ENCODE results near the gene TTLL3. TPM values are rescaled to one million over a fixed set of nuclear protein-coding genes. Genes with fewer than 3 reads are reported as not detected.
A peak's percentile ranks its signal among the peaks of the same experiment; 100 is the strongest.

TTLL3 gene
- total and polyA plus RNA-seq, 2 of the 13 experiments (the other 11 are each of a cell fraction or from before 2014, with no cell fraction given) = 9.5 to 51.2 TPM

DNA sequence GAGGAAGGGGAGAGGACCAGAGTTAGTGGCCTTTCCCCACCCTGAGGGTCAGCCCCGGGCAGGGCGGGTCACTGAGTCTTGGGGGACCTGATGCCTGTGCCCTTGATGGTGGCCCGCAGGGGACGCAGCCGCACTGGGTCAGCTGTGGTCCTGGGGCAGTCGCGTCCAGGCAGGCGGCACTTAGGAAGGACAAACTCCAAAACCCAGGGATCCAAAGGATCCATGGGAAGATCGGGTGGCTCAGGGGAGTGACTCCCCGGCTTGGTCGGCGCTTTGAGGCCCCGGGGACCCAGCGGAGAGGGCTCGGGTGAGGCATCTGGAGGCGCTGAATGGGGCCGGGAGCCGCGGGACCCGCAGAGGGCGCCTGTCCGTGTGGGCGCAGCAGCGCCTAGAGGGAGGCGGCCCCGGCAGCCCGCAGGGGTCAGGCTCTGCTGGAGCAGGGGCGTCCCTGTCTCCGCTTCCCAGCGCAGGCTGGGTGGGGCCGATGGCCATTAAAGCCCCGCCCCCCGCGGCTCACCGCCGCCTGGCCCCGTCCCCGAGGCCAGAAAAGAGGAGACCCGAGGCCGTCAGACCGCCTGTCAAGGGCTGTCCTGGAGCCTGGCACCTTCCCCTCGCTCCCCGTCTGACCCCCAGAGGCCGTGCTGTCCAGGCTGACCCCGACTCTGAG lies 52.5 kb downstream of the TTLL3 start (continued):
- TF ChIP-seq ZSCAN31 (CRISPR knock-in tag; IDR thresholded peaks at IDR 0.05; ENCODE audit: low read depth) (0 out of 2 replicates have a peak, but pooled peaks have one; percentile 31), ZNF780A (CRISPR knock-in tag; IDR thresholded peaks at IDR 0.05) (no peak), ZNF564 (CRISPR knock-in tag; IDR thresholded peaks at IDR 0.05) (no peak), ZNF276 (CRISPR knock-in tag; IDR thresholded peaks at IDR 0.05; ENCODE audit: low read depth) (no peak), HIVEP1 (CRISPR knock-in tag; IDR thresholded peaks at IDR 0.05) (no peak), JARID2 (CRISPR knock-in tag; IDR thresholded peaks at IDR 0.05; ENCODE audit: insufficient replicate concordance) (no peak), ZNF709 (CRISPR knock-in tag; IDR thresholded peaks at IDR 0.05) (0 out of 2 replicates have a peak, but pooled peaks have one; percentile 31), HDAC1 (CRISPR knock-in tag; IDR thresholded peaks at IDR 0.05) (no peak; the same call in 1 of the 2 replicates), ZNF20 (CRISPR knock-in tag; IDR thresholded peaks at IDR 0.05) (no peak), AGO1 (IDR thresholded peaks at IDR 0.05; ENCODE audit: low read depth, low read length, poor library complexity, severe bottlenecking) (no peak), MLXIP (CRISPR knock-in tag; IDR thresholded peaks at IDR 0.05; ENCODE audit: borderline replicate concordance) (no peak), MED13 (CRISPR knock-in tag; IDR thresholded peaks at IDR 0.05) (no peak), RNF2 (conservative IDR thresholded peaks at IDR 0.05; ENCODE audit: low read depth) (no peak), POLR2AphosphoS5 (IDR thresholded peaks at IDR 0.05; ENCODE audit: low read depth, low read length) (peak; percentile 43; the same call in 1 of the 2 replicates), HMG20B (CRISPR knock-in tag; conservative IDR thresholded peaks at IDR 0.05) (no peak), E2F1 (CRISPR knock-in tag; IDR thresholded peaks at IDR 0.05) (peak; percentile 39; the same call in 1 of the 2 replicates), ZNF317 (CRISPR knock-in tag; IDR thresholded peaks at IDR 0.05) (no peak), TBX3 (IDR thresholded peaks at IDR 0.05; ENCODE audit: borderline replicate concordance) (no peak), CCAR2 (optimal IDR thresholded peaks at IDR 0.05; ENCODE audit: low read depth, low read length) (no peak), SP140L (CRISPR knock-in tag; IDR thresholded peaks at IDR 0.05; ENCODE audit: borderline replicate concordance) (no peak), GTF2F1 (IDR thresholded peaks at IDR 0.05; ENCODE audit: low read length) (no peak)
- TF ChIP-seq, protein P1, sequence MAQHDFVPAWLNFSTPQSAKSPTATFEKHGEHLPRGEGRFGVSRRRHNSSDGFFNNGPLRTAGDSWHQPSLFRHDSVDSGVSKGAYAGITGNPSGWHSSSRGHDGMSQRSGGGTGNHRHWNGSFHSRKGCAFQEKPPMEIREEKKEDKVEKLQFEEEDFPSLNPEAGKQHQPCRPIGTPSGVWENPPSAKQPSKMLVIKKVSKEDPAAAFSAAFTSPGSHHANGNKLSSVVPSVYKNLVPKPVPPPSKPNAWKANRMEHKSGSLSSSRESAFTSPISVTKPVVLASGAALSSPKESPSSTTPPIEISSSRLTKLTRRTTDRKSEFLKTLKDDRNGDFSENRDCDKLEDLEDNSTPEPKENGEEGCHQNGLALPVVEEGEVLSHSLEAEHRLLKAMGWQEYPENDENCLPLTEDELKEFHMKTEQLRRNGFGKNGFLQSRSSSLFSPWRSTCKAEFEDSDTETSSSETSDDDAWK (CRISPR knock-in tag; IDR thresholded peaks at IDR 0.05) = no peak
- TF ChIP-seq, protein P2, sequence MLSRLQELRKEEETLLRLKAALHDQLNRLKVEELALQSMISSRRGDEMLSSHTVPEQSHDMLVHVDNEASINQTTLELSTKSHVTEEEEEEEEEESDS (CRISPR knock-in tag; IDR thresholded peaks at IDR 0.05; ENCODE audit: borderline replicate concordance) = no peak

Data from HepG2 (cell line).